Measurements from ENCODE around the gene YLPM1.

YLPM1 gene

GRCh38 chr14:74882103-74882920, 119.2 kb downstream of the YLPM1 start:
- DNase-seq (ENCODE audit: insufficient read length, low spot score) (no peak), FAIRE-seq (no peak)
- TF ChIP-seq CTCF (IDR thresholded peaks at IDR 0.05; ENCODE audit: insufficient read depth, missing control alignments) = no peak

Measured in D721Med (cell line).